NCI-H1048 (cell line): ENCODE results near the gene ZNF319.

Experiments used
- DNase-seq: peaks from one replicate; lab custom pipeline; 2025; lab: John Stamatoyannopoulos, UW

The ZNF319 gene

GRCh38 chr16:57977418-57978069 is 22.9 kb downstream of the ZNF319 start:
- no peak for DNase-seq

GRCh38 chr16:57976331-57976796 is 24.1 kb downstream of the ZNF319 start:
- no peak for DNase-seq

- DNase-seq: no peak
Measured at GRCh38 chr16:57972306-57972705, 28.2 kb downstream of the ZNF319 start.

GRCh38 chr16:57971848-57972247 is 28.6 kb downstream of the ZNF319 start:
- no peak for DNase-seq

- DNase-seq: no peak
Measured at GRCh38 chr16:57970970-57971369, 29.5 kb downstream of the ZNF319 start, which contains the start of gene CNGB1. Gene CNGB1 (minus strand): TSS chr16:57971128. CDS start chr16:57967286, 3,842 bp downstream.

- no peak for DNase-seq
Measured at GRCh38 chr16:57970319-57970718, 30.2 kb downstream of the ZNF319 start.

GRCh38 chr16:57969451-57970123 is 30.9 kb downstream of the ZNF319 start:
- no peak for DNase-seq

- no peak for DNase-seq
Measured at GRCh38 chr16:57967916-57968315, 32.6 kb downstream of the ZNF319 start.

GRCh38 chr16:57966986-57967385 is 33.5 kb downstream of the ZNF319 start:
- DNase-seq: no peak

- no peak for DNase-seq
Measured at GRCh38 chr16:57966204-57966771, 34.2 kb downstream of the ZNF319 start.

GRCh38 chr16:57964157-57964700 is 36.2 kb downstream of the ZNF319 start:
- no peak for DNase-seq

GRCh38 chr16:57962756-57963155 is 37.7 kb downstream of the ZNF319 start:
- no peak for DNase-seq

- no peak for DNase-seq
Measured at GRCh38 chr16:57962046-57962445, 38.4 kb downstream of the ZNF319 start.

GRCh38 chr16:57961538-57961937 is 38.9 kb downstream of the ZNF319 start:
- no peak for DNase-seq

GRCh38 chr16:57960826-57961472 is 39.5 kb downstream of the ZNF319 start:
- no peak for DNase-seq

- no peak for DNase-seq
Measured at GRCh38 chr16:57960310-57960709, 40.2 kb downstream of the ZNF319 start.

- no peak for DNase-seq
Measured at GRCh38 chr16:57959804-57960203, 40.7 kb downstream of the ZNF319 start.

GRCh38 chr16:57959121-57959520 is 41.4 kb downstream of the ZNF319 start:
- DNase-seq: no peak

GRCh38 chr16:57958544-57958943 is 41.9 kb downstream of the ZNF319 start:
- no peak for DNase-seq

- no peak for DNase-seq
Measured at GRCh38 chr16:57957673-57958392, 42.6 kb downstream of the ZNF319 start.

GRCh38 chr16:57956924-57957672 is 43.4 kb downstream of the ZNF319 start:
- DNase-seq: no peak
